ENCODE measurements around the gene HSPG2. TPM values are rescaled to one million over a fixed set of nuclear protein-coding genes. Genes with fewer than 3 reads are reported as not detected.
A peak's percentile ranks its signal among the peaks of the same experiment; 100 is the strongest.
"Not testable (repeated sequence)": the region's sequence is repeated elsewhere in the genome, so short reads cannot be mapped to it uniquely, and the experiment has no call there.

HSPG2 gene
- polyA plus RNA-seq, 1 donor: 350 TPM

GRCh38 chr1:21823980-21824702 lies 113.0 kb downstream of the HSPG2 start:
- DNase-seq: no peak

- DNase-seq: no peak
Observed at GRCh38 chr1:21823206-21823979, 113.7 kb downstream of the HSPG2 start.

GRCh38 chr1:21822349-21822748 lies 114.8 kb downstream of the HSPG2 start:
- no peak for DNase-seq

- no peak for DNase-seq
Observed at GRCh38 chr1:21821385-21822019, 115.6 kb downstream of the HSPG2 start.

GRCh38 chr1:21820597-21821232 lies 116.4 kb downstream of the HSPG2 start:
- DNase-seq: no peak

- DNase-seq: no peak
Observed at GRCh38 chr1:21818656-21819055, 118.5 kb downstream of the HSPG2 start.

- DNase-seq: no peak
Observed at GRCh38 chr1:21816602-21817302, 120.4 kb downstream of the HSPG2 start.

GRCh38 chr1:21815724-21816321 lies 121.3 kb downstream of the HSPG2 start:
- peak; percentile 54 for DNase-seq

- DNase-seq: no peak
Observed at GRCh38 chr1:21814981-21815582, 122.0 kb downstream of the HSPG2 start.

- DNase-seq: peak; percentile 36
Observed at GRCh38 chr1:21814241-21814918, 122.7 kb downstream of the HSPG2 start.

GRCh38 chr1:21813542-21813941 lies 123.6 kb downstream of the HSPG2 start:
- no peak for DNase-seq

GRCh38 chr1:21811875-21812305 lies 125.2 kb downstream of the HSPG2 start, which contains the start of gene LDLRAD2:
LDLRAD2 (plus strand) TSS chr1:21812265; CDS start chr1:21812452, 187 bp downstream.
- no peak for DNase-seq

- no peak for DNase-seq
Observed at GRCh38 chr1:21804536-21804935, 132.6 kb downstream of the HSPG2 start.

- no peak for DNase-seq
Observed at GRCh38 chr1:21801100-21801499, 136.0 kb downstream of the HSPG2 start.

GRCh38 chr1:21799730-21800129 lies 137.4 kb downstream of the HSPG2 start:
- no peak for DNase-seq

- DNase-seq: no peak
Observed at GRCh38 chr1:21795075-21795474, 142.0 kb downstream of the HSPG2 start.

GRCh38 chr1:21794656-21795055 lies 142.5 kb downstream of the HSPG2 start:
- DNase-seq: no peak

GRCh38 chr1:21793104-21793503 lies 144.0 kb downstream of the HSPG2 start:
- no peak for DNase-seq

- DNase-seq: no peak
Observed at GRCh38 chr1:21786640-21787039, 150.5 kb downstream of the HSPG2 start.

GRCh38 chr1:21785764-21786163 lies 151.3 kb downstream of the HSPG2 start:
- not testable (repeated sequence) for DNase-seq
